WERI-Rb-1 (cell line): ENCODE data around the gene SS18.

Experiments
- DNase-seq: peaks from one replicate; pipeline ENCODE4 v3.0.0-alpha.2; 2020
- H3K27ac ChIP-seq: fragments of 250-450 bp; sonication (Bioruptor Pico); 2 replicates; pipeline ENCODE4 v1.5.1; 2020; ENCODE audit warnings: mild to moderate bottlenecking, moderate library complexity
- H3K27me3 ChIP-seq: fragments of 250-450 bp; sonication (Bioruptor Pico); 2 replicates; pipeline ENCODE4 v1.5.1; 2021; ENCODE audit warnings: mild to moderate bottlenecking, low read depth, moderate library complexity; ENCODE audit not compliant: insufficient read depth, severe bottlenecking
- H3K36me3 ChIP-seq: fragments of 250-450 bp; sonication (Bioruptor Pico); 2 replicates; pipeline ENCODE4 v1.5.1; 2020; ENCODE audit warnings: mild to moderate bottlenecking, moderate library complexity
- H3K4me3 ChIP-seq: 2 replicates; pipeline ENCODE4 v1.5.1; 2011; ENCODE audit warnings: low read depth, mild to moderate bottlenecking, control low read depth, low read length
- H3K9me3 ChIP-seq: fragments of 250-450 bp; sonication (Bioruptor Pico); 2 replicates; pipeline ENCODE4 v1.5.1; 2021; ENCODE audit warnings: mild to moderate bottlenecking, moderate library complexity; ENCODE audit not compliant: severe bottlenecking
- TF ChIP-seq, protein P1 (sequence below): IDR thresholded peaks from 2 replicates; pipeline ENCODE4 v1.5.1; 2011; ENCODE audit warnings: low read depth, mild to moderate bottlenecking, control low read depth, inconsistent platforms, low read length

Gene SS18

DNA sequence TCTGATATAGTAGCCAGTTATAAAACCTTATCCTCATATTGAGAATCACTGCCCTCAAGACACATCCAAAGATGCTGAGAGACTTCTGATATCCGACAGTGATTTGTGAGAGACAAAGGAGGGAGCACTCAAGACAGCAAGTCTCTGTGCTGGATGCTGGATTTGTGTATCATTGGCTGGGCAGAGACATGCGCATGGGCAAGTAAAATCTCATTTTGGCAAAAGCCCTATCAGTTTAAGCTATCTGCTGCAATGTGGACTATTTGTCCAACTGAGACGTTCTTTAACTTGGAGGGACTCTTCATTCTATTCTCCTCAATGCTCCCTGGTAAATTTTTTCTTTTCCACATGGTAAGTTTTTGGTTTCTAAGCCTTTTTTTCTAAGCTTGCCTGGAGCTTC, 107.5 kb downstream of the SS18 start:
- no peak overlapping the region for H3K27ac ChIP-seq
- H3K36me3 ChIP-seq = no peaks in the 10 kb centered on the region
- H3K9me3 ChIP-seq = no peaks in the 10 kb centered on the region
- TF ChIP-seq, protein P1, sequence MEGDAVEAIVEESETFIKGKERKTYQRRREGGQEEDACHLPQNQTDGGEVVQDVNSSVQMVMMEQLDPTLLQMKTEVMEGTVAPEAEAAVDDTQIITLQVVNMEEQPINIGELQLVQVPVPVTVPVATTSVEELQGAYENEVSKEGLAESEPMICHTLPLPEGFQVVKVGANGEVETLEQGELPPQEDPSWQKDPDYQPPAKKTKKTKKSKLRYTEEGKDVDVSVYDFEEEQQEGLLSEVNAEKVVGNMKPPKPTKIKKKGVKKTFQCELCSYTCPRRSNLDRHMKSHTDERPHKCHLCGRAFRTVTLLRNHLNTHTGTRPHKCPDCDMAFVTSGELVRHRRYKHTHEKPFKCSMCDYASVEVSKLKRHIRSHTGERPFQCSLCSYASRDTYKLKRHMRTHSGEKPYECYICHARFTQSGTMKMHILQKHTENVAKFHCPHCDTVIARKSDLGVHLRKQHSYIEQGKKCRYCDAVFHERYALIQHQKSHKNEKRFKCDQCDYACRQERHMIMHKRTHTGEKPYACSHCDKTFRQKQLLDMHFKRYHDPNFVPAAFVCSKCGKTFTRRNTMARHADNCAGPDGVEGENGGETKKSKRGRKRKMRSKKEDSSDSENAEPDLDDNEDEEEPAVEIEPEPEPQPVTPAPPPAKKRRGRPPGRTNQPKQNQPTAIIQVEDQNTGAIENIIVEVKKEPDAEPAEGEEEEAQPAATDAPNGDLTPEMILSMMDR = no peak
- no peak for DNase-seq
- no peaks in the 10 kb centered on the region for H3K27me3 ChIP-seq
- H3K4me3 ChIP-seq = no peak overlapping the region

DNA sequence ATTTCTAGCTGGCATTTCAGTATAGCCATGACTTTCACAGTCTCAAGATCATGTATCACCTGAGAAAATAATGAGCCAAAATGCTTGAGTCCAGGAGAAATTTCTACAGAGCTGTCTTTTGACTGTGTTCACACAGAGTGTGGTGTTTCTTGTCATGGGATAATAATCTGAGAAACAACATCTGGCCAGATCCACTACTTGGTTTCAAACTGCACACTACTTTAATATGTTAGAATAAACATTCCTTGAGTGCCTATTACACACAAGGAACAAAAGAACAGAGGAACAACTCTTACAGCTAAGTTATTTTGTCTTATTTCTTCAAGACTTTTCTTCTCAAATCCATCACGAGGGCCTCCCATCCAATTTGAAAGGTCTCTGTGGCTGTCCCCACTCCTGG, 108.3 kb downstream of the SS18 start:
- H3K9me3 ChIP-seq = no peaks in the 10 kb centered on the region
- H3K27ac ChIP-seq = no peak overlapping the region
- no peaks in the 10 kb centered on the region for H3K36me3 ChIP-seq
- H3K27me3 ChIP-seq = no peaks in the 10 kb centered on the region
- DNase-seq = no peak
- TF ChIP-seq, protein P1 = no peak
- H3K4me3 ChIP-seq = no peak overlapping the region

DNA sequence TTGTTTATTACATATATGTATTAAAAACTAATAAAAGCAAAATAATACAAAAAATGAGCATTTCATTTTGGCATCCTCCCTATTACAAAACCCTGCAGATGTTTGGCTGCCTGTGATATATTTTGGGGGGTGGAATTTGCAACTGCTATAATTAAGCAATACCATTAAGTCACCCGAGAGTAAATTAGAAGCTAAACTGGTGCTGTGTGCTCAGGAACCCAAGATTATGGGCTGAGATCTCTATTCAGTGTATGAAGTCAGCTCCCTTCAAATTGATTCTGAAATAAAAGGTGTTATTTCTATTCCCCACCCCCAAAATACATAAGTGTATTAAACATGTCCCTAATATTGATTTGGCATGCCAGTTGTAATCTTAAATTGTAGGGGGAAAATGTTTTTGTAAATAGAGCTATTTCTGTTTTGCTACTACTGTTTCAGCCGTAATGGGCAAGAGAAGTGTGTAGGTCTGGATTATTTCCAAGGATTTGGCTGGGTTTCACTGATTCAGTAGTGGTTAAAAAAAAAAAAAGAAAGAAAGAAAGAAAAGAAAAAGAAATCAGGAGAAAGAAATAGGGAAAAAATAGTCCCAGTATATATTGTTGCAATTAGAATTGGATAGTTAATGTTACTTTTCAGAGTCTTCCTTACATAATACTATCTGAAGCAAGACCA, 110.9 kb downstream of the SS18 start:
- no peak overlapping the region for H3K27ac ChIP-seq
- H3K36me3 ChIP-seq = no peaks in the 10 kb centered on the region
- no peaks in the 10 kb centered on the region for H3K9me3 ChIP-seq
- TF ChIP-seq, protein P1 = no peak
- no peaks in the 10 kb centered on the region for H3K27me3 ChIP-seq
- no peak for DNase-seq
- H3K4me3 ChIP-seq = no peak overlapping the region

DNA sequence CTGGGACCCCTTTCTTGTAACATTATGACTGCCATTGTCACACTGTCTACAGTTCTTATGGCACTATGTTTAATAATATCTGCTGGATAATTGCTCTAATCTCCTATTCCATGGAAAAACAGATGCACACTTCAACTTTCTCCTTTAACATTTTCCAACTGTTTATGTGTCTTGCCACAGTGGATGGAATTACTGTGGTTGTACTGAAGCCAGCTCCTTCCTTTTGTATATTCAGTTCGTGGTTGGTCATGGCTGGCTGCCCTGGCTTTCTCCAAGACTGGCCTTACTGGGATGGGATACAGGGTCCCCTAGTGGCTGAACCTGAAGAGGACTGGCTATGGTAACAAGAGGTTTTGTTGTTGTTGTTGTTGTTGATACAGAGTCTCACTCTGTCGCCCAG, 113.9 kb downstream of the SS18 start:
- no peaks in the 10 kb centered on the region for H3K36me3 ChIP-seq
- H3K27ac ChIP-seq = no peak overlapping the region
- H3K27me3 ChIP-seq = no peaks in the 10 kb centered on the region
- H3K9me3 ChIP-seq = no peaks in the 10 kb centered on the region
- H3K4me3 ChIP-seq = no peak overlapping the region
- no peak for DNase-seq
- TF ChIP-seq, protein P1 = no peak

DNA sequence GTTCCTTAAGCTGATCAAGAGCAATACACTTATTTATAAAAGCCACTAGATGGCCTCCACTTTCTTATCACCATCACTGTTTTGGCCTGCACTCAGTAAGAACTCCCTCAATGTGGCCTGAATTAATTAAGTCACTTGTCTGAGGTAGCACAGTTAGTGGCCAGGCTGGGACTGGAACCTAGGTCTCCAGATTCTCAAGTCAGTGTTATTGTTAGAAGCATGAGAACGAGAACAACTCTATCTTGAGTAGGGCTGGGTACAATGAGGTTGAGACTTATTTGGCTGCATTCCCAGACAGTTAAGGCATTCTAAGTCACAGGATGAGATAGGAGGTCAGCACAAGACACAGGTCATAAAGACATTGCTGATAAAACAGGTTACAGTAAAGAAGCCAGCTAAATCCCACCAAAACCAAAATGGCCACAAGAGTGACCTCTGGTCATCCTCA, 115.8 kb downstream of the SS18 start:
- no peak overlapping the region for H3K4me3 ChIP-seq
- no peaks in the 10 kb centered on the region for H3K9me3 ChIP-seq
- no peak for DNase-seq
- H3K36me3 ChIP-seq = no peaks in the 10 kb centered on the region
- no peak overlapping the region for H3K27ac ChIP-seq
- H3K27me3 ChIP-seq = no peaks in the 10 kb centered on the region
- TF ChIP-seq, protein P1 = no peak
